ENCODE data around the gene OR2T12. TPM values are rescaled to one million over a fixed set of nuclear protein-coding genes. Genes with fewer than 3 reads are reported as not detected.
A peak's percentile ranks its signal among the peaks of the same experiment; 100 is the strongest.
"Not testable (repeated sequence)": the region's sequence is repeated elsewhere in the genome, so short reads cannot be mapped to it uniquely, and the experiment has no call there.

The OR2T12 gene
- total RNA-seq, 1 donor from 2014 or later: not detected

GRCh38 chr1:248288391-248288790 lies 14.8 kb downstream of the OR2T12 start:
- H3K4me3 ChIP-seq (ENCODE audit: low read depth, low read length): no peak overlapping the region
- no peak for TF ChIP-seq CTCF (conservative IDR thresholded peaks at IDR 0.05; ENCODE audit: low read depth, low read length)
- no peak for DNase-seq (ENCODE audit: low read depth)

GRCh38 chr1:248277876-248278275 lies 25.3 kb downstream of the OR2T12 start, which contains the start of gene OR2T33:
Gene OR2T33, minus strand, starts transcription at chr1:248277976. Its CDS starts 4,162 bp downstream, at chr1:248273814.
- no peak for TF ChIP-seq CTCF (conservative IDR thresholded peaks at IDR 0.05; ENCODE audit: low read depth, low read length)
- no peak within 1 kb of the TSS for H3K4me3 ChIP-seq (ENCODE audit: low read depth, low read length)
- DNase-seq (ENCODE audit: low read depth): no peak

GRCh38 chr1:248273225-248273624 lies 30.0 kb downstream of the OR2T12 start:
- DNase-seq (ENCODE audit: low read depth); H3K4me3 ChIP-seq (ENCODE audit: low read depth, low read length): not testable (repeated sequence)

GRCh38 chr1:248268178-248268577 lies 35.0 kb downstream of the OR2T12 start:
- no peak for TF ChIP-seq CTCF (conservative IDR thresholded peaks at IDR 0.05; ENCODE audit: low read depth, low read length)
- no peak for DNase-seq (ENCODE audit: low read depth)
- no peak overlapping the region for H3K4me3 ChIP-seq (ENCODE audit: low read depth, low read length)

- DNase-seq (ENCODE audit: low read depth): not testable (repeated sequence)
Measured at GRCh38 chr1:248259309-248259708, 43.9 kb downstream of the OR2T12 start.

GRCh38 chr1:248243204-248243603 lies 60.0 kb downstream of the OR2T12 start:
- peak; percentile 4 for DNase-seq (ENCODE audit: low read depth)
- H3K4me3 ChIP-seq (ENCODE audit: low read depth, low read length): no peak overlapping the region
- TF ChIP-seq CTCF (conservative IDR thresholded peaks at IDR 0.05; ENCODE audit: low read depth, low read length): peak; percentile 81

More at GRCh38 chr1:248259309-248259708, 43.9 kb downstream of the OR2T12 start:
- not testable (repeated sequence) for H3K4me3 ChIP-seq (ENCODE audit: low read depth, low read length)

Other genes starting within 250 kb of the OR2T12 start
- gene OR2L13, start 208.2 kb downstream of the OR2T12 start, total RNA-seq: not detected in 2 replicates
- not detected in 2 replicates for gene OR2M5, start 158.3 kb downstream of the OR2T12 start, total RNA-seq
- gene OR2M2, start 128.6 kb downstream of the OR2T12 start, total RNA-seq: not detected in 2 replicates
- not detected in 2 replicates for gene OR2M3, start 106.2 kb downstream of the OR2T12 start, total RNA-seq
- gene OR2M4, start 72.0 kb downstream of the OR2T12 start, total RNA-seq: not detected in 2 replicates
- gene OR2T33, start 25.4 kb downstream of the OR2T12 start, total RNA-seq: not detected in 2 replicates
- gene OR2M7, start 21.1 kb upstream of the OR2T12 start, total RNA-seq: not detected in 2 replicates
- gene OR14C36, start 45.4 kb upstream of the OR2T12 start, total RNA-seq: not detected in 2 replicates
- gene OR2T4, start 58.2 kb upstream of the OR2T12 start, total RNA-seq: not detected in 2 replicates
- gene OR2T6, start 72.3 kb upstream of the OR2T12 start, total RNA-seq: not detected in 2 replicates
- not detected in 2 replicates for gene OR2T1, start 99.6 kb upstream of the OR2T12 start, total RNA-seq
- not detected in 2 replicates for gene OR2T2, start 142.2 kb upstream of the OR2T12 start, total RNA-seq
- not detected in 2 replicates for gene OR2T3, start 169.9 kb upstream of the OR2T12 start, total RNA-seq
- gene OR2T5, start 185.2 kb upstream of the OR2T12 start, total RNA-seq: not detected in 2 replicates
- not detected in 2 replicates for gene OR2G6, start 204.6 kb upstream of the OR2T12 start, total RNA-seq

Measured in epithelial cell of proximal tubule (primary cell).